ENCODE data around the gene RAPGEF3.

- no peak for TF ChIP-seq MAX (IDR thresholded peaks at IDR 0.05)
- TF ChIP-seq ATF3 (IDR thresholded peaks at IDR 0.05), result no peak
- TF ChIP-seq REST (IDR thresholded peaks at IDR 0.05), result no peak
- no peak for TF ChIP-seq RAD21 (IDR thresholded peaks at IDR 0.05)
- no peak for TF ChIP-seq CTCF (IDR thresholded peaks at IDR 0.05; ENCODE audit: low read depth, low read length, missing input control)
- no peak for TF ChIP-seq TAF1 (conservative IDR thresholded peaks at IDR 0.05)
- no peak for TF ChIP-seq RXRA (IDR thresholded peaks at IDR 0.05)
Measured at GRCh38 chr12:47718531-47718930, 40.1 kb downstream of the RAPGEF3 start.
